HepG2 (cell line): ENCODE results near the gene OTOP1. TPM values are rescaled to one million over a fixed set of nuclear protein-coding genes. Genes with fewer than 3 reads are reported as not detected.

ENCODE experiments used
- EED ChIP-seq: sonication (generic); formaldehyde crosslinking; IDR thresholded peaks from 2 replicates; pipeline ENCODE4 v1.5.0; 2020; ENCODE audit warnings: mild to moderate bottlenecking, missing genetic modification reagents
- ELK4 ChIP-seq: sonication (generic); formaldehyde crosslinking; IDR thresholded peaks from 2 replicates; pipeline ENCODE4 v1.9.0; 2021; ENCODE audit warnings: missing genetic modification reagents, borderline replicate concordance
- ETV5 ChIP-seq: IDR thresholded peaks from 2 replicates; pipeline ENCODE4 v1.6.1; 2018; ENCODE audit warnings: missing biosample characterization, missing genetic modification reagents, inconsistent platforms, borderline replicate concordance
- FOXP1 ChIP-seq, 2 experiments: fragments of 450-650 bp in 1 of 2; IDR thresholded peaks; 2 replicates each; pipeline ENCODE4 v1.6.1; 2017 to 2018; ENCODE audit warnings: antibody characterized with exemption in 1 of 2
- IKZF1 ChIP-seq: fragments of 450-650 bp; IDR thresholded peaks from 2 replicates; pipeline ENCODE4 v1.7.1; 2016
- IRF2 ChIP-seq: IDR thresholded peaks from 2 replicates; pipeline ENCODE4 v1.6.1; 2018; ENCODE audit warnings: missing genetic modification reagents, missing compliant biosample characterization
- POGK ChIP-seq: sonication (generic); formaldehyde crosslinking; conservative IDR thresholded peaks from 2 replicates; pipeline ENCODE4 v1.8.0; 2022; ENCODE audit warnings: mild to moderate bottlenecking, moderate library complexity, missing genetic modification reagents
- RBAK ChIP-seq: sonication (generic); formaldehyde crosslinking; IDR thresholded peaks from 2 replicates; pipeline ENCODE4 v1.5.1; 2020; ENCODE audit warnings: mild to moderate bottlenecking, missing genetic modification reagents
- ZBTB40 ChIP-seq, 2 experiments: fragments of 450-650 bp in 1 of 2; sonication (generic) in 1 of 2; formaldehyde crosslinking in 1 of 2; IDR thresholded peaks; 2 replicates each; pipeline versions ENCODE4 v1.6.1 to v1.8.0; 2016 to 2022; ENCODE audit warnings: antibody characterized with exemption in 1 of 2, mild to moderate bottlenecking in 1 of 2, missing genetic modification reagents in 1 of 2
- ZHX1 ChIP-seq: sonication (generic); formaldehyde crosslinking; IDR thresholded peaks from 2 replicates; pipeline ENCODE4 v1.8.1; 2022; ENCODE audit warnings: low read depth, mild to moderate bottlenecking, missing genetic modification reagents
- polyA plus RNA-seq, 8 experiments: library from polyadenylated mRNA; depleted of rRNA in 3 of 8; stranded (reverse) in 7 of 8; unstranded in 1 of 8; fragments of >200 nt; fragmentation: Illumina TruSeq in 4 of 8; extraction: Trizol in 4 of 8; gene quantifications; 2 replicates each; pipeline versions ENCODE4 v1.2.1 to v1.2.3, GENCODE V29; 2011 to 2016; ENCODE audit warnings: low read depth in 4 of 8, missing spikeins in 1 of 8, mixed read lengths in 1 of 8; ENCODE audit not compliant: insufficient read depth in 1 of 8
- total RNA-seq, 5 experiments: library from RNA; depleted of rRNA; stranded (reverse); fragments of >200 nt; fragmentation: Illumina TruSeq; extraction: Trizol; gene quantifications; 2 replicates each; pipeline ENCODE4 v1.2.3, GENCODE V29; 2016; ENCODE audit warnings: low read depth in 1 of 5

Gene OTOP1
- total and polyA plus RNA-seq, 2 of the 13 experiments (the other 11 are each of a cell fraction or from before 2014, with no cell fraction given): not detected

- TF ChIP-seq ZBTB40 (IDR thresholded peaks at IDR 0.05) (no peak), ZBTB40 (CRISPR knock-in tag; IDR thresholded peaks at IDR 0.05) (no peak), ELK4 (CRISPR knock-in tag) (no peak), IKZF1 (no peak), RBAK (CRISPR knock-in tag) (no peak), FOXP1 (IDR thresholded peaks at IDR 0.05) (no peak), FOXP1 (CRISPR knock-in tag; IDR thresholded peaks at IDR 0.05) (no peak), EED (no peak), POGK (no peak), IRF2 (CRISPR knock-in tag) (no peak), ZHX1 (CRISPR knock-in tag) (no peak), ETV5 (CRISPR knock-in tag) (no peak)
Measured at GRCh38 chr4:4182835-4183568, 43.7 kb downstream of the OTOP1 start (continued).
